HFFc6 (cell line): ENCODE results near the gene SUSD6. TPM values are rescaled to one million over a fixed set of nuclear protein-coding genes. Genes with fewer than 3 reads are reported as not detected.
A peak's percentile ranks its signal among the peaks of the same experiment; 100 is the strongest.
"Not testable (repeated sequence)": the region's sequence is repeated elsewhere in the genome, so short reads cannot be mapped to it uniquely, and the experiment has no call there.

ENCODE experiments used
- DNase-seq: peaks from one replicate; pipeline ENCODE4 v3.0.0-alpha.2; 2018
- H3K27ac Mint-ChIP-seq: 2 replicates; pipeline ENCODE4 v1.8.0; 2020; ENCODE audit warnings: mild to moderate bottlenecking, mixed read lengths
- H3K27me3 Mint-ChIP-seq: 2 replicates; pipeline ENCODE4 v1.8.0; 2021; ENCODE audit warnings: mild to moderate bottlenecking, moderate library complexity, mixed read lengths; ENCODE audit not compliant: insufficient read depth
- H3K36me3 Mint-ChIP-seq: 2 replicates; pipeline ENCODE4 v1.8.0; 2021; ENCODE audit warnings: low read depth, mixed read lengths
- H3K4me1 Mint-ChIP-seq: 2 replicates; pipeline ENCODE4 v1.8.0; 2020; ENCODE audit warnings: low read depth, mixed read lengths
- H3K4me3 Mint-ChIP-seq: 2 replicates; pipeline ENCODE4 v1.8.0; 2020; ENCODE audit warnings: mild to moderate bottlenecking, moderate library complexity, mixed read lengths
- H3K9me3 Mint-ChIP-seq: 2 replicates; pipeline ENCODE4 v1.8.0; 2020; ENCODE audit warnings: mild to moderate bottlenecking, mixed read lengths
- CTCF ChIP-seq: fragments of 200-600 bp; sonication (generic); IDR thresholded peaks from 2 replicates; pipeline ENCODE4 v1.5.0; 2021; ENCODE audit warnings: antibody characterized with exemption, mild to moderate bottlenecking
- total RNA-seq, 6 experiments: library from RNA; stranded (reverse); fragmentation: NEBNext Ultra II Directional; extraction: Animal tissue kit (Norgen Biotek cat#: 25700); gene quantifications; 2 replicates in 1 of 6; 3 replicates in 5 of 6; pipeline ENCODE4 v1.2.3, GENCODE V29; 2021

SUSD6 gene
- total RNA-seq, 6 experiments from 2014 or later = 15.8 to 21.8 (median 17.9) TPM

GRCh38 chr14:69694730-69695281 lies 83.4 kb downstream of the SUSD6 start:
- H3K27me3 Mint-ChIP-seq = no peaks in the 10 kb centered on the region; the same call in 1 of the 2 replicates
- H3K4me1 Mint-ChIP-seq = peaks cover 20% of the 10 kb centered on the region
- H3K4me3 Mint-ChIP-seq = no peak overlapping the region
- TF ChIP-seq CTCF = no peak
- no peaks in the 10 kb centered on the region for H3K9me3 Mint-ChIP-seq
- H3K36me3 Mint-ChIP-seq = no peaks in the 10 kb centered on the region
- no peak for DNase-seq
- no peak overlapping the region for H3K27ac Mint-ChIP-seq

- no peaks in the 10 kb centered on the region for H3K9me3 Mint-ChIP-seq
- H3K4me3 Mint-ChIP-seq = no peak overlapping the region
- TF ChIP-seq CTCF = no peak
- no peaks in the 10 kb centered on the region for H3K36me3 Mint-ChIP-seq
- peak; percentile 9 for DNase-seq
- no peaks in the 10 kb centered on the region; the same call in 1 of the 2 replicates for H3K27me3 Mint-ChIP-seq
- H3K27ac Mint-ChIP-seq = no peak overlapping the region
- peaks cover 20% of the 10 kb centered on the region for H3K4me1 Mint-ChIP-seq
Measured at GRCh38 chr14:69695322-69696203, 84.2 kb downstream of the SUSD6 start.

GRCh38 chr14:69696204-69696527 lies 84.8 kb downstream of the SUSD6 start:
- H3K9me3 Mint-ChIP-seq = no peaks in the 10 kb centered on the region
- TF ChIP-seq CTCF = no peak
- H3K4me1 Mint-ChIP-seq = peaks cover 20% of the 10 kb centered on the region
- H3K27me3 Mint-ChIP-seq = no peaks in the 10 kb centered on the region; the same call in 1 of the 2 replicates
- no peak overlapping the region for H3K27ac Mint-ChIP-seq
- no peak for DNase-seq
- no peaks in the 10 kb centered on the region for H3K36me3 Mint-ChIP-seq
- no peak overlapping the region for H3K4me3 Mint-ChIP-seq

- Mint-ChIP-seq H3K27ac (no peak overlapping the region), H3K9me3 (no peaks in the 10 kb centered on the region), H3K4me3 (no peak overlapping the region), H3K4me1 (peaks cover 20% of the 10 kb centered on the region), H3K36me3 (no peaks in the 10 kb centered on the region), H3K27me3 (no peaks in the 10 kb centered on the region; the same call in 1 of the 2 replicates)
- DNase-seq = no peak
- TF ChIP-seq CTCF = no peak
Measured at GRCh38 chr14:69696633-69697557, 85.5 kb downstream of the SUSD6 start.

GRCh38 chr14:69698572-69698971 lies 87.2 kb downstream of the SUSD6 start:
- Mint-ChIP-seq H3K9me3 (no peaks in the 10 kb centered on the region), H3K4me3 (no peak overlapping the region), H3K27ac (no peak overlapping the region), H3K36me3 (no peaks in the 10 kb centered on the region), H3K27me3 (no peaks in the 10 kb centered on the region; the same call in 1 of the 2 replicates), H3K4me1 (peaks cover 20% of the 10 kb centered on the region)
- no peak for TF ChIP-seq CTCF
- DNase-seq = no peak

- H3K4me3 Mint-ChIP-seq, H3K36me3 Mint-ChIP-seq, H3K27ac Mint-ChIP-seq, DNase-seq, H3K9me3 Mint-ChIP-seq, H3K27me3 Mint-ChIP-seq: not testable (repeated sequence)
- peaks cover 16% of the 10 kb centered on the region for H3K4me1 Mint-ChIP-seq
Measured at GRCh38 chr14:69699243-69699642, 87.8 kb downstream of the SUSD6 start.
